ENCODE data around the gene VWA3B.
A peak's percentile ranks its signal among the peaks of the same experiment; 100 is the strongest.
"Not testable (repeated sequence)": the region's sequence is repeated elsewhere in the genome, so short reads cannot be mapped to it uniquely, and the experiment has no call there.

Gene VWA3B

GRCh38 chr2:98300141-98300874, 213.3 kb downstream of the VWA3B start:
- DNase-seq = no peak

- no peak for DNase-seq
Measured at GRCh38 chr2:98301469-98301868, 214.5 kb downstream of the VWA3B start.

GRCh38 chr2:98307131-98307696, 220.2 kb downstream of the VWA3B start:
- not testable (repeated sequence) for DNase-seq

GRCh38 chr2:98308068-98308467, 221.1 kb downstream of the VWA3B start:
- DNase-seq = peak; percentile 28

- no peak for DNase-seq
Measured at GRCh38 chr2:98308532-98308931, 221.6 kb downstream of the VWA3B start.

GRCh38 chr2:98309580-98309979, 222.6 kb downstream of the VWA3B start:
- no peak for DNase-seq

- no peak for DNase-seq
Measured at GRCh38 chr2:98310010-98310409, 223.0 kb downstream of the VWA3B start.

GRCh38 chr2:98311090-98311489, 224.1 kb downstream of the VWA3B start:
- DNase-seq = no peak

- no peak for DNase-seq
Measured at GRCh38 chr2:98311771-98312545, 225.0 kb downstream of the VWA3B start.

GRCh38 chr2:98313492-98314250, 226.7 kb downstream of the VWA3B start:
- no peak for DNase-seq

GRCh38 chr2:98314251-98314650, 227.3 kb downstream of the VWA3B start:
- no peak for DNase-seq

- no peak for DNase-seq
Measured at GRCh38 chr2:98315957-98316356, 229.0 kb downstream of the VWA3B start.

GRCh38 chr2:98317214-98317613, 230.2 kb downstream of the VWA3B start:
- no peak for DNase-seq

GRCh38 chr2:98320171-98320570, 233.2 kb downstream of the VWA3B start:
- DNase-seq = not testable (repeated sequence)

GRCh38 chr2:98324181-98324580, 237.2 kb downstream of the VWA3B start:
- peak; percentile 26 for DNase-seq

- no peak for DNase-seq
Measured at GRCh38 chr2:98327776-98328175, 240.8 kb downstream of the VWA3B start.

- no peak for DNase-seq
Measured at GRCh38 chr2:98329549-98329948, 242.6 kb downstream of the VWA3B start.

- no peak for DNase-seq
Measured at GRCh38 chr2:98332989-98333388, 246.0 kb downstream of the VWA3B start.

GRCh38 chr2:98333922-98334321, 247.0 kb downstream of the VWA3B start:
- DNase-seq = peak; percentile 18

GRCh38 chr2:98334439-98335078, 247.6 kb downstream of the VWA3B start:
- peak; percentile 95 for DNase-seq

- DNase-seq = no peak
Measured at GRCh38 chr2:98335271-98335670, 248.3 kb downstream of the VWA3B start.

GRCh38 chr2:98341241-98341640, 254.3 kb downstream of the VWA3B start:
- DNase-seq = no peak

GRCh38 chr2:98343285-98343684, 256.3 kb downstream of the VWA3B start:
- no peak for DNase-seq

All from fibroblast of upper back skin (primary cell).